ENCODE results near the gene PRSS36.

DNA sequence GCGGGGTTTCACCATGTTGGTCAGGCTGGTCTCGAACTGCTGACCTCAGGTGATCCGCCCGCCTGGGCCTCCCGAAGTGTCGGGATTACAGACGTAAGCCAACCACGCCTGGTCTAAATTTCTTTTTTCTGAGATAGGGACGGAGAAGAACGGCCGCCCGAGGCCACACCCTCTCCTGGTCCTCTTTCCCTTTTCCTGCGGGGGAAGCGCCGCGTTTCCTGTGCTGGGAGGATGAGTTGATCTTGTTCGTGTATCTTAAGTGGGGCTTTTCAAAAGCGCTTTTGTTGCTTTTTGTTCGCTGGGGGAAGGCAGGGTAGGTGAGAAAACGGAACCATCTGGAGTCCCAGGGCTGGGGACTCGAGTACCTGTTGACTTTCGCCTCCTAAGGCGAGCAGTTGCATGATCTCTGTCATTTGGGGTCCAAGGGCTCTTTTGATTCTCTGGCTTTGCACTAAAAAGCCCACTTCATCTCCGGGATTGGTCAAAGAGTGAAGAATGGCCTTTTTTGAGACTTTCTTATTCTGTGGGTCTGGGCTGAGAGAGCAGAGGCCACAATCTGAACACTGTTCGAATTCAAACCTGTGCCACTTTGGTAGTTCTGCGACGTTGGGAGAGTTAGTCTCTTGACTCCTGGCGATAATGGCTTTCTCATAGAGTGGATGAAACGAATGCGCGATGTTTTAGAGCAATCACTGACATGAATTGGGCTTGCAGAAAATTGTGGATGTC is 31.4 kb upstream of the PRSS36 start:
- TF ChIP-seq, protein P1, sequence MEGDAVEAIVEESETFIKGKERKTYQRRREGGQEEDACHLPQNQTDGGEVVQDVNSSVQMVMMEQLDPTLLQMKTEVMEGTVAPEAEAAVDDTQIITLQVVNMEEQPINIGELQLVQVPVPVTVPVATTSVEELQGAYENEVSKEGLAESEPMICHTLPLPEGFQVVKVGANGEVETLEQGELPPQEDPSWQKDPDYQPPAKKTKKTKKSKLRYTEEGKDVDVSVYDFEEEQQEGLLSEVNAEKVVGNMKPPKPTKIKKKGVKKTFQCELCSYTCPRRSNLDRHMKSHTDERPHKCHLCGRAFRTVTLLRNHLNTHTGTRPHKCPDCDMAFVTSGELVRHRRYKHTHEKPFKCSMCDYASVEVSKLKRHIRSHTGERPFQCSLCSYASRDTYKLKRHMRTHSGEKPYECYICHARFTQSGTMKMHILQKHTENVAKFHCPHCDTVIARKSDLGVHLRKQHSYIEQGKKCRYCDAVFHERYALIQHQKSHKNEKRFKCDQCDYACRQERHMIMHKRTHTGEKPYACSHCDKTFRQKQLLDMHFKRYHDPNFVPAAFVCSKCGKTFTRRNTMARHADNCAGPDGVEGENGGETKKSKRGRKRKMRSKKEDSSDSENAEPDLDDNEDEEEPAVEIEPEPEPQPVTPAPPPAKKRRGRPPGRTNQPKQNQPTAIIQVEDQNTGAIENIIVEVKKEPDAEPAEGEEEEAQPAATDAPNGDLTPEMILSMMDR (conservative IDR thresholded peaks at IDR 0.05; ENCODE audit: low read depth, low read length): no peak
- no peak for TF ChIP-seq EZH2 (IDR thresholded peaks at IDR 0.05; ENCODE audit: borderline replicate concordance, low read depth, low read length, poor library complexity, severe bottlenecking)

All from A673 (cell line).